ENCODE measurements around the gene OVCH2.

- TF ChIP-seq CTCF (conservative IDR thresholded peaks at IDR 0.05 in 1 of 2, IDR thresholded peaks at IDR 0.05 in 1 of 2; ENCODE audit: low read depth in 1 of 2, low read length in 2 of 2): no peak
- TF ChIP-seq EZH2 (IDR thresholded peaks at IDR 0.05; ENCODE audit: low read length, missing control alignments): no peak
These were observed 41.4 kb downstream of the OVCH2 start for GRCh38 chr11:7664867-7665266.

All from fibroblast of lung (primary cell).